HG02678 (cell line): Measurements from ENCODE around the gene EPN3.

Experiments used
- ATAC-seq: cut with Tn5 transposase; IDR thresholded peaks from one replicate; pipeline ENCODE4 v1.9.1; 2021; ENCODE audit warnings: mild to moderate bottlenecking, moderate library complexity; ENCODE audit not compliant: unreplicated experiment

Gene EPN3

GRCh38 chr17:50547736-50548083, 15.2 kb downstream of the EPN3 start:
- ATAC-seq = no peak

GRCh38 chr17:50548831-50549230, 16.3 kb downstream of the EPN3 start:
- ATAC-seq = no peak

GRCh38 chr17:50549256-50549941, 16.9 kb downstream of the EPN3 start:
- ATAC-seq = no peak

- no peak for ATAC-seq
Observed at GRCh38 chr17:50549969-50550368, 17.4 kb downstream of the EPN3 start.

- no peak for ATAC-seq
Observed at GRCh38 chr17:50550661-50551432, 18.3 kb downstream of the EPN3 start.

- no peak for ATAC-seq
Observed at GRCh38 chr17:50551433-50551815, 18.9 kb downstream of the EPN3 start.

- ATAC-seq = no peak
Observed at GRCh38 chr17:50551884-50552283, 19.3 kb downstream of the EPN3 start.

- no peak for ATAC-seq
Observed at GRCh38 chr17:50554201-50554600, 21.7 kb downstream of the EPN3 start.

GRCh38 chr17:50556803-50557202, 24.3 kb downstream of the EPN3 start:
- no peak for ATAC-seq

- no peak for ATAC-seq
Observed at GRCh38 chr17:50557630-50558029, 25.1 kb downstream of the EPN3 start.

- no peak for ATAC-seq
Observed at GRCh38 chr17:50558091-50558490, 25.6 kb downstream of the EPN3 start.

GRCh38 chr17:50558581-50558940, 26.0 kb downstream of the EPN3 start:
- no peak for ATAC-seq

- no peak for ATAC-seq
Observed at GRCh38 chr17:50558941-50559614, 26.5 kb downstream of the EPN3 start.

GRCh38 chr17:50559674-50560184, 27.2 kb downstream of the EPN3 start:
- no peak for ATAC-seq

GRCh38 chr17:50560185-50560824, 27.8 kb downstream of the EPN3 start, which contains the start of gene CACNA1G:
CACNA1G (plus strand) TSS chr17:50560715; CDS start chr17:50561460, 745 bp downstream.
- ATAC-seq = peak; percentile 95

GRCh38 chr17:50560931-50561745, 28.6 kb downstream of the EPN3 start:
- ATAC-seq = no peak

- no peak for ATAC-seq
Observed at GRCh38 chr17:50561746-50562141, 29.2 kb downstream of the EPN3 start.

- ATAC-seq = no peak
Observed at GRCh38 chr17:50562242-50563091, 29.9 kb downstream of the EPN3 start.

GRCh38 chr17:50563092-50563511, 30.6 kb downstream of the EPN3 start:
- ATAC-seq = no peak
